ENCODE results near the gene USP1. TPM values are rescaled to one million over a fixed set of nuclear protein-coding genes. Genes with fewer than 3 reads are reported as not detected.

The USP1 gene
- polyA plus RNA-seq, 1 donor (not counting 4 experiments of a cell fraction or from before 2014, with no cell fraction given): 12.0 TPM

GRCh38 chr1:62437273-62437940 is 558 bp downstream of the USP1 start:
- peak overlapping the region; percentile 97 for H2AFZ ChIP-seq (ENCODE audit: control insufficient read depth, low read length)
- peak overlapping the region; percentile 58 to 94 (median 88) for H3K4me3 ChIP-seq (ENCODE audit: control insufficient read depth in 2 of 3, extremely low read depth in 1 of 3, insufficient read depth in 2 of 3, low read depth in 1 of 3, low read length in 3 of 3)
- H3K9ac ChIP-seq (ENCODE audit: control insufficient read depth, extremely low read depth, insufficient read depth, low read length): peak overlapping the region; percentile 100
- no peaks in the 10 kb centered on the region for H3K9me1 ChIP-seq (ENCODE audit: control insufficient read depth, extremely low read depth, insufficient read depth, low read length)
- no peak for TF ChIP-seq EZH2 (IDR thresholded peaks at IDR 0.05; ENCODE audit: low read length)
- TF ChIP-seq CTCF (optimal IDR thresholded peaks at IDR 0.05 in 1 of 3, IDR thresholded peaks at IDR 0.05 in 1 of 3, conservative IDR thresholded peaks at IDR 0.05 in 1 of 3; ENCODE audit: extremely low read depth in 1 of 3, insufficient read depth in 2 of 3, low read length in 3 of 3): no peak
- dilution Hi-C loops (cut with MboI; ENCODE audit: extremely low pct_ligation_motif_present, low sequenced_read_pairs): no loop called here
- H3K79me2 ChIP-seq (ENCODE audit: control insufficient read depth, insufficient read depth, low read length): peaks cover 49% of the 10 kb centered on the region
- no peak for DNase-seq (ENCODE audit: low read depth, low spot score)
- H3K27ac ChIP-seq (ENCODE audit: control insufficient read depth, insufficient read depth, low read length): peak overlapping the region; percentile 97
- peak overlapping the region; percentile 88 for H3K4me2 ChIP-seq (ENCODE audit: control insufficient read depth, extremely low read depth, insufficient read depth, low read depth, low read length)
- no peak for FAIRE-seq
- peaks cover 1 to 16% of the 10 kb centered on the region in 2 experiments for H3K36me3 ChIP-seq (ENCODE audit: control insufficient read depth in 2 of 2, extremely low read depth in 1 of 2, insufficient read depth in 2 of 2, low read length in 2 of 2)
- H3K4me1 ChIP-seq (ENCODE audit: control insufficient read depth, extremely low read depth, insufficient read depth, low read length): peaks cover 13% of the 10 kb centered on the region
- H4K20me1 ChIP-seq (ENCODE audit: control insufficient read depth, extremely low read depth, insufficient read depth, low read length): peaks cover 2% of the 10 kb centered on the region
- H3K9me3 ChIP-seq (ENCODE audit: control insufficient read depth, low read depth, low read length): no peaks in the 10 kb centered on the region
- H3K27me3 ChIP-seq (ENCODE audit: control insufficient read depth, extremely low read depth, insufficient read depth, low read length): no peaks in the 10 kb centered on the region

GRCh38 chr1:62438163-62438562 is 1.3 kb downstream of the USP1 start:
- TF ChIP-seq EZH2 (IDR thresholded peaks at IDR 0.05; ENCODE audit: low read length) (no peak), CTCF (optimal IDR thresholded peaks at IDR 0.05 in 1 of 3, IDR thresholded peaks at IDR 0.05 in 1 of 3, conservative IDR thresholded peaks at IDR 0.05 in 1 of 3; ENCODE audit: extremely low read depth in 1 of 3, insufficient read depth in 2 of 3, low read length in 3 of 3) (no peak)
- Histone ChIP-seq H3K4me1 (ENCODE audit: control insufficient read depth, extremely low read depth, insufficient read depth, low read length) (peaks cover 13% of the 10 kb centered on the region), H3K79me2 (ENCODE audit: control insufficient read depth, insufficient read depth, low read length) (peaks cover 54% of the 10 kb centered on the region), H3K4me3 (ENCODE audit: control insufficient read depth in 2 of 3, extremely low read depth in 1 of 3, insufficient read depth in 2 of 3, low read depth in 1 of 3, low read length in 3 of 3) (peak overlapping the region; percentile 58 to 94 (median 88)), H3K27ac (ENCODE audit: control insufficient read depth, insufficient read depth, low read length) (peak overlapping the region; percentile 97), H3K36me3 (ENCODE audit: control insufficient read depth in 2 of 2, extremely low read depth in 1 of 2, insufficient read depth in 2 of 2, low read length in 2 of 2) (peaks cover 1 to 16% of the 10 kb centered on the region in 2 experiments), H3K9me3 (ENCODE audit: control insufficient read depth, low read depth, low read length) (no peaks in the 10 kb centered on the region), H2AFZ (ENCODE audit: control insufficient read depth, low read length) (no peak overlapping the region), H3K4me2 (ENCODE audit: control insufficient read depth, extremely low read depth, insufficient read depth, low read depth, low read length) (peak overlapping the region; percentile 88), H4K20me1 (ENCODE audit: control insufficient read depth, extremely low read depth, insufficient read depth, low read length) (peaks cover 2% of the 10 kb centered on the region), H3K27me3 (ENCODE audit: control insufficient read depth, extremely low read depth, insufficient read depth, low read length) (no peaks in the 10 kb centered on the region), H3K9me1 (ENCODE audit: control insufficient read depth, extremely low read depth, insufficient read depth, low read length) (no peaks in the 10 kb centered on the region), H3K9ac (ENCODE audit: control insufficient read depth, extremely low read depth, insufficient read depth, low read length) (peak overlapping the region; percentile 100)
- dilution Hi-C loops (cut with MboI; ENCODE audit: extremely low pct_ligation_motif_present, low sequenced_read_pairs): no loop called here
- DNase-seq (ENCODE audit: low read depth, low spot score) (no peak), FAIRE-seq (no peak)
